Prostate gland (tissue), 2 donors: ENCODE data around the gene BAIAP2. TPM values are rescaled to one million over a fixed set of nuclear protein-coding genes. Genes with fewer than 3 reads are reported as not detected.

Experiments
- DNase-seq: peaks from one replicate; pipeline ENCODE4 v3.0.0-alpha.2; 2019; ENCODE audit warnings: low spot score
- H3K27ac ChIP-seq, 2 donors: fragments of 200-600 bp; sonication (generic); 2 replicates each; pipeline ENCODE4 v1.5.1; 2017 to 2019
- H3K27me3 ChIP-seq: fragments of 200-600 bp; sonication (generic); replicated peaks from 2 replicates; pipeline ENCODE4 v1.5.1; 2019; ENCODE audit not compliant: insufficient read depth
- H3K36me3 ChIP-seq, 2 donors: fragments of 200-600 bp; sonication (generic); 1 replicate in 1 of 2; 2 replicates in 1 of 2; pipeline versions ENCODE4 v1.5.1 to v1.8.1; 2017 to 2019
- H3K4me1 ChIP-seq: fragments of 200-600 bp; sonication (generic); replicated peaks from 2 replicates; pipeline ENCODE4 v1.5.1; 2019
- H3K4me3 ChIP-seq, 2 donors: fragments of 200-600 bp; sonication (generic); 2 replicates each; pipeline ENCODE4 v1.5.1; 2017 to 2019
- H3K9me3 ChIP-seq: fragments of 200-600 bp; sonication (generic); 2 replicates; pipeline ENCODE4 v1.5.1; 2017
- POLR2A ChIP-seq: fragments of 450-650 bp; IDR thresholded peaks from one replicate; pipeline ENCODE4 v1.6.1; 2016; ENCODE audit warnings: antibody characterized with exemption, mild to moderate bottlenecking
- POLR2AphosphoS5 ChIP-seq: sonication (generic); formaldehyde crosslinking; IDR thresholded peaks from one replicate; pipeline ENCODE4 v1.6.1; 2017; ENCODE audit warnings: antibody characterized with exemption
- WGBS: methylation state at CpG from one replicate; pipeline ENCODE4 v1.1.5; 2018; 5-methylcytosine and 5-hydroxymethylcytosine counted together
- intact Hi-C: fragments of 100-400 bp; cut with DNase I; formaldehyde crosslinking; loops from one replicate; pipeline ENCODE4 v1.14.2; 2022
- total RNA-seq, 2 donors: library from RNA; depleted of rRNA; stranded (reverse); fragments of >200 nt; gene quantifications; one replicate each; pipeline ENCODE4 v1.1.0, GENCODE V29; 2016
- TF ChIP-seq, protein P1 (sequence below), 4 experiments: fragments of 200-600 bp in 2 of 4; fragments of 450-650 bp in 2 of 4; sonication (generic) in 2 of 4; IDR thresholded peaks; 1 replicate in 3 of 4; 2 replicates in 1 of 4; pipeline ENCODE4 v1.5.1; 2016 to 2019; ENCODE audit warnings: antibody characterized with exemption in 4 of 4, mild to moderate bottlenecking in 2 of 4, moderate library complexity in 2 of 4

The BAIAP2 gene
- total RNA-seq, 2 donors from 2014 or later, result 125 to 148 TPM

- Histone ChIP-seq H3K27ac (no peak overlapping the region), H3K4me1 (peaks cover 17% of the 10 kb centered on the region), H3K9me3 (no peaks in the 10 kb centered on the region), H3K4me3 (no peak overlapping the region), H3K36me3 (peaks cover 9 to 25% of the 10 kb centered on the region in 2 donors), H3K27me3 (no peaks in the 10 kb centered on the region)
- intact Hi-C loops, result no loop called here
- DNase-seq, result no peak
- TF ChIP-seq POLR2A (no peak), POLR2AphosphoS5 (no peak)
- TF ChIP-seq, protein P1, sequence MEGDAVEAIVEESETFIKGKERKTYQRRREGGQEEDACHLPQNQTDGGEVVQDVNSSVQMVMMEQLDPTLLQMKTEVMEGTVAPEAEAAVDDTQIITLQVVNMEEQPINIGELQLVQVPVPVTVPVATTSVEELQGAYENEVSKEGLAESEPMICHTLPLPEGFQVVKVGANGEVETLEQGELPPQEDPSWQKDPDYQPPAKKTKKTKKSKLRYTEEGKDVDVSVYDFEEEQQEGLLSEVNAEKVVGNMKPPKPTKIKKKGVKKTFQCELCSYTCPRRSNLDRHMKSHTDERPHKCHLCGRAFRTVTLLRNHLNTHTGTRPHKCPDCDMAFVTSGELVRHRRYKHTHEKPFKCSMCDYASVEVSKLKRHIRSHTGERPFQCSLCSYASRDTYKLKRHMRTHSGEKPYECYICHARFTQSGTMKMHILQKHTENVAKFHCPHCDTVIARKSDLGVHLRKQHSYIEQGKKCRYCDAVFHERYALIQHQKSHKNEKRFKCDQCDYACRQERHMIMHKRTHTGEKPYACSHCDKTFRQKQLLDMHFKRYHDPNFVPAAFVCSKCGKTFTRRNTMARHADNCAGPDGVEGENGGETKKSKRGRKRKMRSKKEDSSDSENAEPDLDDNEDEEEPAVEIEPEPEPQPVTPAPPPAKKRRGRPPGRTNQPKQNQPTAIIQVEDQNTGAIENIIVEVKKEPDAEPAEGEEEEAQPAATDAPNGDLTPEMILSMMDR (IDR thresholded peaks at IDR 0.05), result no peak
- WGBS, result 93% methylated on average over 10 of the region's 10 CpGs
Measured at GRCh38 chr17:81100668-81101067, 65.7 kb downstream of the BAIAP2 start.

DNA sequence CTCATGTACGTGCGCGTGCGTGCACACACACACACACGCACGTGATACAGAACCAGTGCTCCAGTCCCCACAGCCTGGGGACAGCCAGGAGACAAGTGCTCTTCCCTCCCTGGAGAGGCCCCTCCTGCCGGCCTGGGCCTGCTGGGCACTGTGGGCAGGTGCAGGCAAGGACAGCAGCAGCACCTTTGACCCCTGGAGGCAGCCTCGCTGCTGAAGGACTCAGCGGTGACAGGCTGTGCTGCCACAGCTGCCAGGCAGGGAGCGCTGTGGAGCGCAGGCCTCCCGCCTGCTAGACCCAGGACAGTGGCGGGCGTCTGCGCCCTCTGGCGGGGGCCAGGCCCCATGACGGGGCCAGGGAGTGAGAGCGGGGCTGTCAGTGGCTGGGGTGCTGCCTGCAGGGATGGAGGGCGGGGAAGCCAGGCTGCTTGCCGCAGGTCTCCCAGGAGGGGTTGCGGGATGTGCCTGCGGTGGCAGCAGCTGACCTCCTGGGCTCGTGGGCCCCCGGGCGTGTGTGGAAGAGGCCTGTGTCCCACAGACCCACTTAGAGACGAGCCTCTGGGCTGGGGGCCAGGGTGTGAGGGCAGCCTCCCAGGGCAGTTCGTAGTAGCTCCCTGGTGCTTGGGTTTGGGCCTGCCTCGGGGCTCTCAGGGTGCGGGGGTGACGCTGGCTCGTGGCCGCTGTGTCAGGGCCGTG lies 66.8 kb downstream of the BAIAP2 start:
- TF ChIP-seq, protein P1 (IDR thresholded peaks at IDR 0.05), result peak; percentile 97 to 100 (median 100)
- TF ChIP-seq POLR2A (no peak), POLR2AphosphoS5 (peak; percentile 77)
- Histone ChIP-seq H3K9me3 (no peaks in the 10 kb centered on the region), H3K4me1 (peaks cover 10% of the 10 kb centered on the region), H3K36me3 (peaks cover 12 to 25% of the 10 kb centered on the region in 2 donors), H3K4me3 (no peak overlapping the region), H3K27ac (no peak overlapping the region), H3K27me3 (no peaks in the 10 kb centered on the region)
- DNase-seq, result peak; percentile 59
- intact Hi-C loops, result no loop called here
- WGBS, result 50% methylated on average over 32 of the region's 33 CpGs

GRCh38 chr17:81102352-81102751 lies 67.4 kb downstream of the BAIAP2 start:
- WGBS, result 91% methylated on average over 12 of the region's 12 CpGs
- Histone ChIP-seq H3K9me3 (no peaks in the 10 kb centered on the region), H3K27ac (no peak overlapping the region), H3K27me3 (no peaks in the 10 kb centered on the region), H3K4me3 (no peak overlapping the region), H3K4me1 (peaks cover 4% of the 10 kb centered on the region), H3K36me3 (peaks cover 18 to 25% of the 10 kb centered on the region in 2 donors)
- TF ChIP-seq, protein P1 (IDR thresholded peaks at IDR 0.05), result no peak
- no peak for TF ChIP-seq POLR2AphosphoS5
- TF ChIP-seq POLR2A, result no peak
- intact Hi-C loops, result no loop called here
- no peak for DNase-seq

GRCh38 chr17:81102869-81103268 lies 67.9 kb downstream of the BAIAP2 start:
- Histone ChIP-seq H3K4me1 (no peaks in the 10 kb centered on the region), H3K4me3 (no peak overlapping the region), H3K27me3 (no peaks in the 10 kb centered on the region), H3K27ac (no peak overlapping the region), H3K9me3 (no peaks in the 10 kb centered on the region), H3K36me3 (peaks cover 20 to 25% of the 10 kb centered on the region in 2 donors)
- intact Hi-C loops, result no loop called here
- TF ChIP-seq, protein P1 (IDR thresholded peaks at IDR 0.05), result no peak
- TF ChIP-seq POLR2A, result no peak
- DNase-seq, result no peak
- 91% methylated on average over 16 of the region's 17 CpGs for WGBS

DNA sequence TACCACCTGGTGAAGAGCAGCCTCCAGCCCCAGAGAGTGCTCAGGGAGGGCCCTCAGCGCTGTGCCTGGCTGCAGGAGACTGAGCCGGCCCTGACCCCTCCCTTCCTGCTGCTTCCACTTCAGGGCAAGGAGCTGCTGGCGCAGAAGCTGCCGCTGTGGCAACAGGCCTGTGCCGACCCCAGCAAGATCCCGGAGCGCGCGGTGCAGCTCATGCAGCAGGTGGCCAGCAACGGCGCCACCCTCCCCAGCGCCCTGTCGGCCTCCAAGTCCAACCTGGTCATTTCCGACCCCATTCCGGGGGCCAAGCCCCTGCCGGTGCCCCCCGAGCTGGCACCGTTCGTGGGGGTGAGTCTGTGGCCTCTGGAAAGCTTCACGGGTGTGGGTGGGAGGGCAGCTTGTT lies 68.4 kb downstream of the BAIAP2 start:
- Histone ChIP-seq H3K4me3 (no peak overlapping the region), H3K4me1 (no peaks in the 10 kb centered on the region), H3K27ac (no peak overlapping the region), H3K9me3 (no peaks in the 10 kb centered on the region), H3K27me3 (no peaks in the 10 kb centered on the region), H3K36me3 (peaks cover 20 to 25% of the 10 kb centered on the region in 2 donors)
- no peak for TF ChIP-seq POLR2A
- no peak for DNase-seq
- 90% methylated on average over 20 of the region's 20 CpGs for WGBS
- intact Hi-C loops, result no loop called here
